NOMO-1 treated with DMSO at 0.1 percent for 48 hours (cell line): Measurements from ENCODE around the gene SLC51A.
A peak's percentile ranks its signal among the peaks of the same experiment; 100 is the strongest.
"Not testable (repeated sequence)": the region's sequence is repeated elsewhere in the genome, so short reads cannot be mapped to it uniquely, and the experiment has no call there.

Experiments used
- DNase-seq: peaks from one replicate; lab custom pipeline; 2025; ENCODE audit not compliant: unreplicated experiment; lab: John Stamatoyannopoulos, UW

Gene SLC51A

DNA sequence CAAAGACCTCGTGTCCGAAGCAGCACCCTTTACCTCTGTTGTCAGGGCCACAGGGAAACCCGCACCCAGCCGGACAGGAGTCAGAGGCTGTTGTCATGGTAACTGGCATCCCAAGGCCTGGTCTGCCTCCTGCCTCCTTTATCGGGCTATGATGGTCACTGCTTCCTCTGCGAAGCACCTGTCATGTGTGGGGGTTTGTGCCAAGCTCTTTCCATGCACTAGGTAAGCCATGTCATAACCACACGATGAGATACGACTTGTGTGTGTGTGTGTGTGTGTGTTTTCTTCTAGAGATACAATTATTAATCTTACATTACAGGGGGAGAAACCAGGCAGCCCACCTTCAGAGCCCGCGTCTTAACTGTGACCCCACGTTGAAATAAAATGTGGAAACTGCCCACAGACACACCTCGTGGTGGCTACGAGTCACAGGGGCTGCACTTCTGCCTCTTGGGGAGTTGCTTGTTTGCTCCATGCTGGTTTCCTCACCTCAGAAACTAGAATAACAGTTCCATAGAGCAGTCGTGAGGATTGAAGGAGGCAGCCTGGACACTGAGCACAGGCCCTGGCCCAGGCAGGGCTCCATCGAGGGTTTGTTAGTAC, 23.1 kb upstream of the SLC51A start:
- peak; percentile 27 for DNase-seq

DNA sequence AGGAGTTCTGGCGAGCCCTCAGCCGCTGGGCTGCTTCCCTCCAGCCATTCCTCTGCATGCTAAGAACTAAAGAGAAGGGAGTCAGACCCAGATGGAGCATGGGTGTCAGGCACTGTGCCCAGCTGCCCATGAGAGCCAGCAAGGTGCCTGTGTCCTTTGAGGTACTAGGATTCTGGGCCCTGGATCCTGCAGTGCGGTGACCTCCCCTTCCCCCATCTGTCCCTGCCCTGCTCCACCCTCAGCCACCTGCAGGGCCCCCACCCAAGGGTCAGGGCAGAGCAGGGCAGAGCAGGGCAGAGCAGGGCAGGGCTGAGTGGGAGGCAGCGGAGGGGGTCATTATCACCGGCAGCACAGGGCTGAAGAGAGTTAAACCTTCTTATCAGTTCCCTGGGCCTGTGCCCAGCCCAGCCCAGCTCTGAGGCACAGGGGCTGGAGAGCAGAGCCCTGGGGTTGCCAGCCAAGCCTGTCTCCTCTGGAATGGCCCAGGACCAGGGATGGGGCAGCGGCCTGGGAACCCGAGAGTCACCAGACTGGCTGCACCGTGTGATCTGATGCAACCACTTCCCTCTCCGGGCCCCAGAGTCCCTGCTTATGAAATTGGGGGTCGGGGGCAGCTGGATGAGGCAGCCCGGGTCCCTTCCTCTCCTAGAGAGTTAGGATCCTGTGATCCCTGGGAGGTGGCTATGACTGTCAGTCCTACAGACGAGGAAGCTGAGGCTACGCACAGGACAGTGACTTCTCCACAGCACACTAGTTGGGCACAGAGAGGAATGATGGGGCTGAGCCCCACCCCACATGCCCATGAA, 22.4 kb upstream of the SLC51A start:
- no peak for DNase-seq

DNA sequence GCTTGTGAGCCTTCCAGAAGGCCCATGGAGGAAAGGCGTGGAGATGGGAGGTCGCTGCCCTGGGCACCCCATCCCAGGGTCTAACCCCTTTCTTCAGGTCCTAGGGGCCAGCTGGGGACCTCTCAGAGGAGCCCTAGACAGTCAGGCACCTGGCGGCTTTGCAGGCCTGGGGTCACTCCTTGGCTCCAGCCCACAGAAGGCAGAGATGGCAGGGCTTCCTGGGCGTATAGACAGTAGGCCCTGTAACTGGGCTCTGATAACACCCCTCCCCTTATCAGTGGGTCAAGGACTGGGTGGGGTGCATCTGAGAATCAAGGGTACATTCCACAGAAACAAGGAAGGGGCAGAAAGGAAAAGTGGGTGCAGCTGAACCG, 21.8 kb upstream of the SLC51A start:
- DNase-seq = no peak

DNA sequence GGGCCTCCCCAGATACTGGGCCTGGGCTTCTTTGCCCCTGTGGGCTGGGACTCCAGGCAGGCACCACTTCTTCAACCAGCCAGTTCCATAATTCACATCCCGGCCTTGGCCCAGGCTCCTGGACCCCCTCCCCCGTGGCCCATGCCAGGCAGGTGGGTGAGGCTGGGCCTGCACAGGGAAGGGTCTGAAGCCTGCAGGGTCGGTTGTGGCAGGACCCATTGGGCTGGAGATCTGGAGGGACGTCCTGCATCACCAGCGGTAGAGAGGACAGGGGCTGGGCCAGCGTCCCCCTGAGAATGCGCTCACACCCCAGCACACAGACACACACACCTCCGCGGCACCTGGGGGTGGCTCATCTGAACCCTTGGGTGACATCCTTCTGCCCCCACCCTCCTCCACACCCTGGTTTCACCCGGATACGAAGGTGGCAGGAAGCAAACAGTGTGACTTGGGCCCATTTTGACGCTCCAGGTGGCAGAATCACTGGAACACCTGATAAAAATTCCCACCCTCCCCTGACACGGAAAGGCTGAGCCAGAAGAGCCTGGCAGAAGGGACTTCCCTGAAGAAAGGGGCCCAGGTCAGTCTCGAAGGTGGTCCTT, 20.6 kb upstream of the SLC51A start:
- DNase-seq = no peak

DNA sequence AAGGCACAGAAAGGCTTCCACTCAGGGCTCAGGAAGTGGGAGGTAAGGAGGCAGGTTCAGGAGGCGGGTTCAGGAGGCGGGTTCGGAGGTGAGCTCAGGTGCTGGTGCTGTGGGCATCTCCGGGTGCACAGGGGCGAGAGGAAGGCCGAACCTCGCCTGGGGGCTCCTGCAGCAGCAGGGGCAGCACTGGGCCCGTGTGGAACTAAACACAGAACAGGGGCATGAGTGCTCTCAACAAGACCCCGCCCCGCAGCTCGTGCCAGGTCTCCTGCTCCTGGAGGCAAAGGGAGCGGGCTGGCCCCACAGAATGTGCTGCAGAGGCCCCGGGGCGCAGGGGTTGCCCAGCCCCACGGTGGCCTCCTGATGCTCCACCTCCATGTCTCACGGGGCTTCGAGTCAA, 18.8 kb upstream of the SLC51A start:
- no peak for DNase-seq

DNA sequence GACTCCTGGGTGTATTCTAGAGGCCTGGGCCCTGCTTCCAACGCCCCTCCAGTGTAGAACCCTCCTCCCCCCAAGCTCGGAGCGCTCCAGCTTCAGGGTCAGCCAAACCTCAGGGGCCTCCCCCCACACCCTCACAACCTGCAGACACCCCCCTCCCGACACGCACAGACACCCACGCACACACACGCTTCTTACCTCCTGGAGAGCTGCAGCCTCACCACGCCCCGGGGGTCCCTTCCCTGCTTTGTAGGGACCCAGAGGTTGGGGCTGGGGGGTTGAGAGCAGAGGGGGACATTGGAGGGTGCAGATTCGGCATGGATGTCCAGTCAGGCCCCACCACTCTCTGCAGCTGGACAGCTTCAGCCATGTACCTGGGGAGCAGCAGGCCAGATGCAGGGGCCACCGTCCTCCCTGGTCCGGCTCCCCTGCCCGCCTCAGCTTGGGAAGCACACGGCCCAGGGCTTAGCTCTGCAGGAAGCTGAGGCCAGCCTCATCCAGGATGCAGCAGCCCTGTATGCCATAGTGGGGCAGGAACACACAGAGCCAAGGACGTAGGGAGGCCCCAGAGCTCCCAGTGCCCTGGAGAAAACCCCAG, 18.2 kb upstream of the SLC51A start:
- DNase-seq = no peak

DNA sequence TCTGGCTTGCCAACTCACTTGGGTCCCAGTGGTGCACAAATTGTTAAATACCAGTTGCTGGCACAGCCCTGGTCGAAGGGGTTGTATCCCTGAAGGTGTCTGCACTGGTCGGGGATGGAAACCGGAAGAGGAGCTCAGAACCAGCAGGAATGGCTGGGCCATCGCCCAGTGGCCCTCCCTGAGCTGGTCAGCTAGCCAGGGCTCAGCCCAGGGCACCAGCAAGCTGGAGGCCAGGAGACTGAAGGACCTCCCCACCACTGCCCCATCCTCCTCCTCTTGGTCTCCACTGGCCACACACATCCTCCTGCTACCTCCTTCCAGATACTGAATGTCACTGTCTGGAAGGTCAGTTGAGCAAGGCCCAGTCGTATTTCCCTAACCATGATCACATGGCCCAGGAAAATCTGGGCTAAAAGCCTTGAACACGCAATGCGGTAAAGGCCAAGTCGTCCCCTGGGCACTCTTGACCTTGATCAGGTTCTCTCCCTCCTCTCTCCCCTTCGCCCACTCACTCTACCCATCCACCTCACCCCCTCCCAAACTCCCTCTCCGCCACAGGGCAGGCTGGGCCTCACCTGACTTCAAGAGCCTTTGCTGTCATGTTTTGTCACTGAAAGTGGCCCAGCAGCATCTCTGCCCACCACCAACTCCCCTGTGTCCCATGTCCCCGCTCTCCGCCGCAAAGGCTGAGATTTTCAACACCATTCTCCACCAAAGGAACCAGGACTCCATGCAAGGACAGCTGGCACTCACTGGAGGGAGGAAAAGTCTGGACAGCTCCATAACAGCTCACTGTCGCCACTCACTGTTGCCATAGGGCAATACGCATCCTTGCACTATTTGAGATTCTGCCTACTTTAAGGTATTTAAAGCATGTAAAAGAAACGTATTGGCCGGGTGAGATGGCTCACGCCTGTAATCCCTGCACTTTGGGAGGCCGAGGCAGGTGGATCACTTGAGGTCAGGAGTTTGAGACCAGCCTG, 17.3 kb upstream of the SLC51A start:
- DNase-seq = no peak

DNA sequence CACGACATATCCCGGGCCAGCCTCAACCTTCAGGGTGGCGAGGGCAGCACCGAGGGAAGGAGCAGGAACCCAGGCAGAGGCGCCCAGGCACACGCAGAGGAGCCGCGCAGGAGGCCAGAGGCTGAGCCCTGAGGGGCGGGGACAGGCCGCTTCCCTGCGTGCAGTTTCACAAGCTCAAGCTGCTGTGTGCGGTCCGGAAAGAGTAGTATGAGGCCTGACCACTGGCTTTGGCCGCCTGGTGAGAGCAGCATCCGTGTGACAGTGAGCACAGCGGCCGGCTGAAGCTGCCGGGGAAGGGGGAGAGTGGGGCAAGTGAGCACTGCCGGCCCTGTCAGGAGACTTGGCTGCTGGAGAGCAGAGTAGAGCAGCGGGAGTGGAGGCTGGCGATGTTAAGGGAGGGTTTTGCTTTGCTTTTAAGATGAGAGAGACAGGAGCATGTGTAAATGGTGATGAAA, 13.8 kb upstream of the SLC51A start:
- DNase-seq = peak; percentile 94

DNA sequence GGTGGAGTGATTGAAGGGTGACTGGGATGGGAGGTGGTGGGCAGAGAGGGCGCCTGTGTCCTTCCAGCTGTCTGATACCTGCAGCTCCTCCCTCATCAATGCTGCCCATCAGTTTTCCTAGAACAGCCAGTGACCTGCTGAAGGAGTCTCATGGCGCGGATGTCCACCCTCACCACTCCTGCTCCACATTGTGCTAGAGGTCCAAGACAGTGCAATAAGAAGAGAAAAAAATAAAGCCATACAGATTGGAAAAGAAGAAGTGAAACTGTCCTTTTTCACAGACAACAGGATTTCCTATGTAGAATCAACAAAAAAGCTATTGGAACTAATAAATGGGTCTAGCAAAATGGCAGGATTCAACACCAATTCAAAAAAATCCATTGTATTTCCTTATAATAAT, 12.5 kb upstream of the SLC51A start:
- DNase-seq = peak; percentile 80

DNA sequence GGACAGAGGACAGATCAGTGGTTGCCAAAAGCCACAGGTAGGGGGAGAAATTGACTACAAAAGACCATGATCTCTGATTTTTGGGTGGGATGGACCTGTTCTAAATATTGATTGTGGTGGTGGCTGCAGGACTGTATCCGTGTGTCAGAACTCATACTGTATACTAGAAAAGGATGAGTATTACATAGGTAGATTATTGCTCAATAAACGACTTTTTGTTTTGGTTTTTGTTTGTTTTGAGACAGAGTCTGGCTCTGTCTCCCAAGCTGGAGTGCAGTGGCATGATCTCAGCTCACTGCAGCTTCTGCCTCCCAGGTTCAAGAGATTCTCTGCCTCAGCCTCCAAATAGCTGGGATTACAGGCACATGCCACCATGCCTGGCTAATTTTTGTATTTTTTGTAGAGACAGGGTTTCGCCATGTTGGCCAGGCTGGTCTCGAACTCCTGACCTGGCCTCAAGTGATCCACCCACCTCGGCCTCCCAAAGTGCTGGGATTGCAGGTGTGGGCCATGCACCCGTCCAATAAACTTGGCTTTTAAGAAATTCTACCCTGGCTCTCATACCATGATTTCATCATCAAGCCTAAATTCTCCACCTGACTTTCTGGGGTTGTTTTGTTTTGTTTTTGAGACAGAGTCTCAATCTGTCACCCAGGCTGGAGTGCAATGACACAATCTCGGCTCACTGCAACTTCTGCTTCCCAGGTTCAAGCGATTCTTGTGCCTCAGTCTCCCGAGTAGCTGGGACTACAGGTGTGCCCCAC, 10.7 kb upstream of the SLC51A start:
- DNase-seq = not testable (repeated sequence)

DNA sequence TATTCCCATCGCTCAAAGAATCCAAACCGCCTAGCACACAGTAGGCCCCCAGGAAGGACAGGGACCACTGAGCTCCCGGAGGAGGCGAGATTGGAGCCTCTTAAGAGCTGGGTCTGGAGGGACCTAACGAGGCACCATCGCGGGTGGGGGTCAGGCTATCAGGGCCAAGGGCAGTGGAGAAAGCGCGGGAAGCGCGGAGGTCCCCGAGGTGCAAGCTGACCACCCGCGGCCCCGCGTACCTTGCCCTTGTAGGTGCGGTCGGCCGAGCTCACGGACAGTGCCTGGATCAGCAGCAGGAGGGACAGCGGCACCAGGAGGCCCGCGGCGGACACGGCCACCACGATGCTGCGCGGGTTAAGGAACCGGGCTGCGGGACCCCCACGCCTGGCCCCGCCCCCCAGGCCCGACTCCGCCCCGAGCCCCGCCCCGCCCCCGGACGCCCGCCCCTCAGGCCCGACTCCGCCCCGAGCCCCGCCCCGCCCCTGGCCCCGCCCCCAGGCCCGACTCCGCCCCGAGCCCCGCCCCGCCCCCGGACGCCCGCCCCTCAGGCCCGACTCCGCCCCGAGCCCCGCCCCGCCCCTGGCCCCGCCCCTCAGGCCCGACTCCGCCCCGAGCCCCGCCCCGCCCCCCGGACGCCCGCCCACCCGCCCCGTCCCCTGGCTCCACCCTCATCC, 9.0 kb upstream of the SLC51A start:
- DNase-seq = no peak

DNA sequence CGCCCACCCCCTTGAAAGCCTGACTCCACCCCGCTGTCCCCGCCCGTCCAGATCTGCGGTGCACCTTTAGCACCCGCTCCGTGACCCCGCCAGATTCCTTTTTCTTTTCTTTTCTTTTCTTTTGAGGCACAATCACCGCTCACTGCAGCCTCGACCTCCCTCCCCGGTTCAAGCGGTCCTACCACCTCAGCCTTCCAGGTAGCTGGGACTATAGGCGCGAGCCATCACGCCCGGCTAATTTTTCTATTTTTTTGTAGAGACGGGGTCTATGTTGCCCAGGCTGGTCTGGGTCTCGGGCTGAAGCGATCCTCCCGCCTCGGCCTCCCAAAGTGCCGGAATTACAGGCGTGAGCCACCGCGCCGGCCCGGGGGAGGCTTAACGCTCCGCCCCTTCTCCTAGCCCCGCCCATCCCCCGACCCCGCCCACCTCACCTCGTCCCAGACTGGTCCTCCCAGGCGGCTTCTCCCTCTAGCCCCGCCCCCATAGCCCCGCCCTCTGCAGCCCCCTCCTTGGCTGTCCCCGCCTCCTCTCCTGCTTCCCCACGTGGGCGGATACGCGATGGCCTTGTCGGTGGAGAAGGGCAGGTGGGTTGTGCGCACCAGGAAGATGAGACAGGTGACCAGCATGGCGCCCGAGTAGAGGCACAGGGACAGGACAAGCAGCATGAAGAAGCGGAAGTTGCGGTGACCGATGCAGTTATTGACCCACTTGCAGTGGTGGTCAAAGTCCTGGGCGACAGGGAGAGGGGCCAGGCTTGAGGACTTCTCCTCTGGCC, 8.3 kb upstream of the SLC51A start:
- DNase-seq = peak; percentile 55

DNA sequence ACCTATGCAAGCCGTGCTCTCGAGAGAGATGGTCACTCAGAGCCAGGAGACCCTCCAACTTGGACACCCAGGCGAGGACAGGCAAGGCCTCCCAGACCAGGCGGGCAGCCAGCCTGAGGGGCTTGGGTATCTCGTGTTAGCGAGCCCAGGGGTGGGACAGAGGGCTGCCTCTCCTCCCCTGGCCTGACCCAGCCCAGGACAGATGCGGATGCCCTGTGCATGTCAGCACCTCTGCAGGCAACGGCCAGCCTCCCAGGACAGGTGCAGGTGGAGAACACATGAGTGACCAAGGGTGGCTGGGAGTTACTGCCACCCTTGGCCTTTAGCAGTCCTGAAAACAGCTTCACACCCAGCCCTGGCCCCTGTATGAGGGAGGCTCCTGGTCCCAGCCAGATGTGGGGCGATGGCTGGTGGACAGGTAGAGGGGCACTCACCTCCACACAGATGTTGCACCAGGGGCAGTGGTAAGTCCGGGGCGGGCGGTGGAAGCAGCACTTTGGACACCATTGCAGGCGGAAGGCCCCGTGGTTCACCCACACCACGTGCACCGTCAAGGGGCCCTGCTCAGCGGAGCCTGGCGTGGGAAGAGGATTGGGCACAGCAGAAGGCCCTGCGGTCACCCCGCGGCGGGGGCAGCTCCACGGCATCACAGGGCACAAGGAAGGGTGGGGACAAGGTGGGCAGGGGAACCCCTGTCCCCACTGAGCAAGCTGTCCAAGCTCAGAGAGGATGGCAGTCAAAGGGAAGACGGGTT, 7.2 kb upstream of the SLC51A start:
- no peak for DNase-seq

DNA sequence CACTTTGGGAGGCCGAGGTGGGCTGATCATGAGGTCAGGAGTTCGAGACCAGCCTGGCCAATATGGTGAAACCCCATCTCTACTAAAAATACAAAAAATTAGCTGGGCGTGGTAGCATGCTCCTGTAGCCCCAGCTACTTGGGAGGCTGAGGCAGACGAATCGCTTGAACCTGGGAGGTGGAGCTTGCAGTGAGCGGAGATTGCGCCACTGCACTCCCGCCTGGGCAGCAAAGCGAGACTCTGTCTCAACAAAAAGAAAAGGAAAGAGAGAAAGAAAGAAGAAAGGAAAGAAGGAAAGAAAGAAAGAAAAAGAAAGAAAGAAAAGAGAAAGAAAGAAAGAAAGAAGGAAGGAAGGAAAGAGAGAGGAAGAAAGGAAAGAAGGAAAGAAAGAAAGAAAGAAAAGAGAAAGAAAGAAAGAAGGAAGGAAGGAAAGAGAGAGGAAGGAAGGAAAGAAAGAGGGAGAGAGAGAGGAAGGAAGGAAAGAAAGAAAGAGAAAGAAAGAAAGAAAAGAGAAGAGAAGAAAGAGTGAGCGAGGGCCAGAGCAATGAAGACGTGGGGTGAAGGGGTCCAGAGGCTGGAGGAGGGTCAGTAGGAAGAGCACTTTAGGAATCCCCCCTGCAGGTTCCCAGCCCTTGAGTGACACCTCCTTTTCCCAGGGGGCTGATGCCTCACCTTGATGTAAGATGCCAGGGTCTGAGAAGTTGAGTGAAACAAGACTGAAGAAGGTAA, 6.2 kb upstream of the SLC51A start:
- not testable (repeated sequence) for DNase-seq

DNA sequence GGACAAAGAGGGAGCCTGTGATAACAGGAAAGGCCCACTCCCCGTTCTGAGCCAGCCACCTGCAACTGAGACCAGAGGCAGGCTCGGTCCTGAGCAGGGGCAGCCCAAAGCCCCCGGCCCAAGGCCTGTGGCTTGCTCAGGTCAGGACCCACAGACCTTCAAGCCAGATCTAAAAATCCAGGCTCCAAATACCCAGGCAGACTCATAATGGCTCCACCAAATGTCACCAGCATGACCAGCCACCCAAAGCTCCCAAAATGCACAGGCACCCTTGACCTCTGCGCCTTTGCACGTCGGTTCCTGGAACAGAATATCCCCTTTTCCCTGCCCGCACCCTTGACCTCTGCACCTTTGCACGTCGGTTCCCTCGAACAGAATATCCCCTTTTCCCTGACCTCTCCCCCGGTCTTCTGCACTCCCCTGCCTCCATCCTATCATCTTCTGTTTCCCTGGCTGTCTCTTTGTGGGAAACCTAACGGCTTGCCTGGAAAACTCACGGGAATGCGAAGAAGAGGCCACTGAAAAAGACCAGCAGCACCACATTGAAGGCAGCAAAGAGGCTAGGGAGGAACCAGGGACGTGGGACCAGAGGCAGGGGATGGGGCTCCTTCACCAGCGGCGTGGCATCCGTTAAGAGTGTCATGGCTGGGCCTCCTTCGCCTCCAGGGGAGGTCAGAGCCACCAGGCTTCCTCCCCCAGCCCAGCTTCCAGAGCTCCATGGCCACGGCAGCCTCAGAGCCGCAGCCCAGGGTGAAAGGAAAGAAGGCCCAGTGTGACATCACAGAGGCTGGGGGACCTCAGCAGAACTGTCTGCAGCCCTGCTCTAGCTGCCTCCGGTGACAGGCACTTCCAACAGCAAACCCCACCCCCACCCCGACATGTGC, 5.4 kb upstream of the SLC51A start, which contains the start of gene ZDHHC19:
Gene ZDHHC19, minus strand, starts transcription at position 728 of the 884 bp plus-strand sequence. Its CDS starts 85 bp downstream, at position 643.
- DNase-seq = no peak

DNA sequence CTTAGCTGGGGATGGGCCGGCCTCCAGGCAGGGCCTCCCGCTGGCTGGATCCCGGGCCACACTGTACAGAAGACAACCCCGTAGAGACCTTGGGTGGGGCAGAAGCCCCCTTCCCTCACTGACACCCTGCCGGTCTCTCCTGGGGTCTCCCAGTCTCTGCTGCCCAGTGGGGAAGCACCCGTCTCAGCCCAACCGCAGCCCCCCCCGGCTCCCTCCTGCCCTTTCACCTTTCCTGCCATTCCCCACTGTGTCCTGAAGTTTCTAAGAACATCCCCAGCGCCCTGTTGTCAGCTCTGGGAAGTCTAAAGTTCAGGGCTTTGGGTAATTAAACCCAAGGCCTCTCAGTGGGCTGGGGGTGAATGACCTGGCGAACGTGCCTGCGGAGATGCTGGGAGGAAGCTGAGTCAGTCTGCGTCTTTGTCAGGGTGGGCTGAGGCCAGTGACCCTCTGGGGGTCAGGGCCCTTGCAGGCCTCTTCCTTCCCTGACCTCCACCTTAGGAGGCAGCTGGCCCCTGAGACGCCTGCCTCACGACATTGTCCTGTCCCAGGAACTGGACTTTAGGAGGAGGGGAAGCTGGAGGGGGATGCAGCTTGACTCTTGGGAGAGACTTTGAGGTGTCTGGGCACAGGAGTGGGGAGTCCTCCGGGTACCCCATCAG, 1.4 kb upstream of the SLC51A start:
- DNase-seq = no peak
